H1 (cell line): ENCODE data around the gene CCR1.
A peak's percentile ranks its signal among the peaks of the same experiment; 100 is the strongest.

ENCODE experiments used
- CEBPB ChIP-seq: IDR thresholded peaks from 2 replicates; pipeline ENCODE4 v1.6.1; 2012; ENCODE audit warnings: low read depth, low read length
- EZH2 ChIP-seq: fragments of 200-600 bp; sonication (generic); IDR thresholded peaks from 2 replicates; pipeline ENCODE4 v1.7.1; 2012; ENCODE audit warnings: low read depth, mild to moderate bottlenecking, moderate library complexity, low read length, inconsistent platforms; ENCODE audit not compliant: severe bottlenecking
- POLR2A ChIP-seq, 2 experiments: IDR thresholded peaks; 1 replicate in 1 of 2; 2 replicates in 1 of 2; pipeline ENCODE4 v1.6.1; 2011; ENCODE audit warnings: low read depth in 2 of 2, low read length in 2 of 2, mild to moderate bottlenecking in 2 of 2; ENCODE audit errors: control extremely low read depth in 1 of 2
- SP1 ChIP-seq: IDR thresholded peaks from 2 replicates; pipeline ENCODE4 v1.6.1; 2011; ENCODE audit warnings: low read depth, low read length
- SP4 ChIP-seq: IDR thresholded peaks from 2 replicates; pipeline ENCODE4 v1.6.1; 2012; ENCODE audit warnings: low read length, inconsistent platforms
- SRF ChIP-seq: IDR thresholded peaks from 2 replicates; pipeline ENCODE4 v1.6.1; 2011; ENCODE audit warnings: mild to moderate bottlenecking, low read depth, low read length, moderate library complexity
- TF ChIP-seq, protein P1 (sequence below): IDR thresholded peaks from 2 replicates; pipeline ENCODE4 v1.6.1; 2011; ENCODE audit warnings: low read depth, mild to moderate bottlenecking, low read length; ENCODE audit not compliant: insufficient read depth
- TF ChIP-seq, protein P2 (sequence below), 3 experiments: IDR thresholded peaks; 1 replicate in 2 of 3; 2 replicates in 1 of 3; pipeline versions ENCODE4 v1.5.1 to v1.6.1; 2011; ENCODE audit warnings: low read length in 3 of 3, mild to moderate bottlenecking in 3 of 3, inconsistent platforms in 2 of 3, low read depth in 1 of 3, moderate library complexity in 1 of 3; ENCODE audit not compliant: insufficient read depth in 1 of 3; ENCODE audit errors: control extremely low read depth in 1 of 3

DNA sequence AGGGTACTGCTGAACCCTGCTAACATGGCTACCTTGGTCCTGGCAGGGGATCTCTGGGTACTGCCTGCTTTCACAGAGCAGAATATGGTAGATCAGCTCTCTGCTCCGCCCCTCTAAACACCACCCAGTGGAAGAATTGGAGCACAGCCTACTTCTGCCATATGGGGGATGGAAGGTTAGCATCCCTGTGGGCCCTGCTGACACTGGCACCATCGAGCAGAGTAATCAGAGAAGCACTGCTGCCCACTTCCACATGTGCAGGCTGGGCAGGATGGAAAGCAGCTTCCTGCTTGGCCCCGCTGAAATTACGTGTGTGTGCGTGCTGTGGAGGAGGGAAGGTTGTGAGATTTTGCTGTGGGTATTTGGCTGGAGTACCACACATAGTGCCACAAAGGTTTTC lies 24.8 kb downstream of the CCR1 start:
- no peak for TF ChIP-seq SP4
- no peak for TF ChIP-seq CEBPB
- no peak for TF ChIP-seq SRF
- TF ChIP-seq, protein P1, sequence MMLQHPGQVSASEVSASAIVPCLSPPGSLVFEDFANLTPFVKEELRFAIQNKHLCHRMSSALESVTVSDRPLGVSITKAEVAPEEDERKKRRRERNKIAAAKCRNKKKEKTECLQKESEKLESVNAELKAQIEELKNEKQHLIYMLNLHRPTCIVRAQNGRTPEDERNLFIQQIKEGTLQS: no peak
- TF ChIP-seq, protein P2, sequence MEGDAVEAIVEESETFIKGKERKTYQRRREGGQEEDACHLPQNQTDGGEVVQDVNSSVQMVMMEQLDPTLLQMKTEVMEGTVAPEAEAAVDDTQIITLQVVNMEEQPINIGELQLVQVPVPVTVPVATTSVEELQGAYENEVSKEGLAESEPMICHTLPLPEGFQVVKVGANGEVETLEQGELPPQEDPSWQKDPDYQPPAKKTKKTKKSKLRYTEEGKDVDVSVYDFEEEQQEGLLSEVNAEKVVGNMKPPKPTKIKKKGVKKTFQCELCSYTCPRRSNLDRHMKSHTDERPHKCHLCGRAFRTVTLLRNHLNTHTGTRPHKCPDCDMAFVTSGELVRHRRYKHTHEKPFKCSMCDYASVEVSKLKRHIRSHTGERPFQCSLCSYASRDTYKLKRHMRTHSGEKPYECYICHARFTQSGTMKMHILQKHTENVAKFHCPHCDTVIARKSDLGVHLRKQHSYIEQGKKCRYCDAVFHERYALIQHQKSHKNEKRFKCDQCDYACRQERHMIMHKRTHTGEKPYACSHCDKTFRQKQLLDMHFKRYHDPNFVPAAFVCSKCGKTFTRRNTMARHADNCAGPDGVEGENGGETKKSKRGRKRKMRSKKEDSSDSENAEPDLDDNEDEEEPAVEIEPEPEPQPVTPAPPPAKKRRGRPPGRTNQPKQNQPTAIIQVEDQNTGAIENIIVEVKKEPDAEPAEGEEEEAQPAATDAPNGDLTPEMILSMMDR (IDR thresholded peaks at IDR 0.05; ENCODE audit: control extremely low read depth in 1 of 3, insufficient read depth in 1 of 3, low read depth in 1 of 3, low read length in 3 of 3): peak in 1 of 3 experiments; percentile 11; a peak in 1 of 4 replicates
- TF ChIP-seq SP1: no peak
- no peak for TF ChIP-seq POLR2A (IDR thresholded peaks at IDR 0.05; ENCODE audit: control extremely low read depth in 1 of 2, low read depth in 2 of 2, low read length in 2 of 2)
- no peak for TF ChIP-seq EZH2
